ENCODE data around the gene PDCD2. TPM values are rescaled to one million over a fixed set of nuclear protein-coding genes. Genes with fewer than 3 reads are reported as not detected.

PDCD2 gene
- total RNA-seq, 4 donors from 2014 or later = 32.9 to 76.7 (median 54.2) TPM

DNA sequence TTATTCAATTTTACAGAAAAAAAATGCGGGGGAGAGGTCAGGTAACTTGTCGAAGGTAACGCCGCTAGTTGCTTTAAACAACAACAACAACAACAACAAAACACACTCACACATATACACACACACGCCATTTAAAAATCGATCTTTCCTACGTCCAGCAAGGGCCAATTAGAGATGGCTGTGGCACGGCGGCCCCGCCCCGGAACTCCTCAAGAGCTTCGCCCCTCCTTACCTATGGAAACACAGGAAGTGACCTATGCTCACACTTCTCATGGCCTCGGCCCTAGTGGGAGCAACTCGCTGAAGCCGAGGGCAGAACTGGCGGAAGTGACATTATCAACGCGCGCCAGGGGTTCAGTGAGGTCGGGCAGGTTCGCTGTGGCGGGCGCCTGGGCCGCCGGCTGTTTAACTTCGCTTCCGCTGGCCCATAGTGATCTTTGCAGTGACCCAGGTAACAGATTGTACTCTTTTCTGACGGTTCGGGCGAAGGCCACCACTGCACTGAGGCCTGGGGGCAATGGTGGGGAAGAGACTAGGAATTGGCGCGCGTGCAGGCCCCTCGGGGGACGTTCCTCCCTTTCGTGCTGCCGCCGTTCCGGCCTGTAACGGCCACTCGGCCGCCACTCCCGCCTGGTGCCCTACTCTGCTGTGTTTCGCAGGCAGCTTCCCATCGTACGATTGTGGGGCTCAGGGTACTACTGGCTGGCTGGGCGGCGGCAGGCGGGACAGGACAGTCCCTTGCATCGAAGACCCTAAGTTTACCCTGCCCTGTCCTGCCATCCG, 30.2 kb downstream of the PDCD2 start, which contains the start of gene TBP:
TSS of gene TBP (plus strand) at position 357 of the 783 bp plus-strand sequence. CDS start 2,661 bp downstream, outside the sequence.
- TF ChIP-seq, protein P1, sequence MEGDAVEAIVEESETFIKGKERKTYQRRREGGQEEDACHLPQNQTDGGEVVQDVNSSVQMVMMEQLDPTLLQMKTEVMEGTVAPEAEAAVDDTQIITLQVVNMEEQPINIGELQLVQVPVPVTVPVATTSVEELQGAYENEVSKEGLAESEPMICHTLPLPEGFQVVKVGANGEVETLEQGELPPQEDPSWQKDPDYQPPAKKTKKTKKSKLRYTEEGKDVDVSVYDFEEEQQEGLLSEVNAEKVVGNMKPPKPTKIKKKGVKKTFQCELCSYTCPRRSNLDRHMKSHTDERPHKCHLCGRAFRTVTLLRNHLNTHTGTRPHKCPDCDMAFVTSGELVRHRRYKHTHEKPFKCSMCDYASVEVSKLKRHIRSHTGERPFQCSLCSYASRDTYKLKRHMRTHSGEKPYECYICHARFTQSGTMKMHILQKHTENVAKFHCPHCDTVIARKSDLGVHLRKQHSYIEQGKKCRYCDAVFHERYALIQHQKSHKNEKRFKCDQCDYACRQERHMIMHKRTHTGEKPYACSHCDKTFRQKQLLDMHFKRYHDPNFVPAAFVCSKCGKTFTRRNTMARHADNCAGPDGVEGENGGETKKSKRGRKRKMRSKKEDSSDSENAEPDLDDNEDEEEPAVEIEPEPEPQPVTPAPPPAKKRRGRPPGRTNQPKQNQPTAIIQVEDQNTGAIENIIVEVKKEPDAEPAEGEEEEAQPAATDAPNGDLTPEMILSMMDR (IDR thresholded peaks at IDR 0.05; ENCODE audit: low read depth) = no peak

DNA sequence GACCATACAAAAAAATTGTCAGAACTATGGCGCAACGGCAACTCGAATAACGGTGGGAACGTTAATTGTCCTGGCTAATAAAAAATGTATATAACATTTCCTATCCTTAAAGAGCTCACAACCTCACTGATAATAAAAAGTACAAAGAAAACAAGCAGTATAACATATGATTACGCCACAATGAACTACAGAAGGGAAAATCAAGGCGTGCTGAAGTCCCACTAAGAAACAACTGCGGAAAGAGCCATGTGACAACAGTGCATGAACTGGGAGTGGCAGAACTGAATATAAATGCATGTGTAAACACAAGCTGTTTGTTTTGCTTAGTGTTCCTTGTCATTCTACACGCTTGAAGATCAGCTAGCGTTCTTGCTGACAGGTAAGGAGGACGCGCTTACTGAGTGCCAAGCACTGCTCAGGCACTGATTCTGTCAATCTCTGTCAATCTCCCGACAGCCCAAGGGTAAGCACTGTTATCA, 30.9 kb downstream of the PDCD2 start:
- TF ChIP-seq, protein P1 (IDR thresholded peaks at IDR 0.05; ENCODE audit: low read depth) = no peak

DNA sequence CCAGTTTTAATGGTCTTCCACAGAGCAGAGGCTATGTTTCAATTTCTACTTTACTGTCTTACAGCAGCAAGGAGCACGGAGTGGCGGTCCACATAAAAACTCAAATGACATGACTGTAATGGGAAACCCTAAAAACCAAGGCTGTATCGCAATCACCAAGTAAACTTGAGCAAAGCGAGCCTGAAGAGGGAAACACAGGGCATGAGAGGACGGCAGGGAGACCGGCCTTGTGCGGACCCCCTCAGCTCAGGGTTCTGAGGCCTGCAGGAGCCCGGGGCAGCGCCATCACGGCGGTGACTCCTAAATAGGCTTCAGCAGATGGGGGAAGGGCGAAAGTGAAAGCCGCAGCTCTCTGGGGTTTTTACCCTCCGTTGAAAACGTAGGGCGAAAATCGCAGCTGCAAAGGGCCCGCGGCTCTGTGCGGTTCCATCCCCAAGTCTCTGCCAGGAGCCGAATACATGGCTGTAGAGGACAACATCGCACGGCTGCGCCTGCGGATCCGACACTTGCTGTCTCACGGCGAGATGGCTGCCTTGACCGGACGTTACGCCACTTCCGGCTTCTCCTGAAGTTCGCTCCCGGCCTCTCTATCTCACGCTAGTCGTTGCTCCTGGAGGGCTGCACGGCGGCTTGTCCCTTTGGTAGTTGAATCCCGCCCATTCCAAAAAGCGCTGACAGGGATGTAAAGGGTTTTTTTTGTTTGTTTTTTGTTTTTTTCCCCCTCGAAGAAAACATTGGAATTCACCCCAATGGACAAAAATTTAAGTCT, 31.5 kb downstream of the PDCD2 start, which contains the start of gene PSMB1:
TSS of gene PSMB1 (minus strand) at position 543 of the 769 bp plus-strand sequence. CDS start at position 478, 65 bp downstream.
- TF ChIP-seq, protein P1 (IDR thresholded peaks at IDR 0.05; ENCODE audit: low read depth) = no peak

DNA sequence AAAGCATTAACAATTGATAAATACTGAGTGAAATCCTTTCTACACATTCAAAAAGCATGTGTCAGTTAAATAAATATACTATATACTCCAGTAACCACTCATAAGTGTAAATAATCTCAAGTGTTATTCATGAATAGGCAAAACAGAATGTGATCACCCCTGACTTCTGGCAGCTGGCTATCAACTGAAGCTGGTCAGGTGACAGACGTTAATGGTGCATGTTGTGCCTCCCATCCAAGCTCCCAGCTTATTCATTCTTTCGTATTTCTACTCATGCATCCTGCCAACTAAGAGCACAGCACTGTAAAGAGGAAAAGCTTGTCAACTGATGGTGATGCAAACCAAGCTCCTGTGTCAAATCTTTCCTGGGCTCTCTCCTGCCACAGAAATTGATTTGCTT, 39.0 kb downstream of the PDCD2 start:
- TF ChIP-seq, protein P1 (IDR thresholded peaks at IDR 0.05; ENCODE audit: low read depth) = no peak

DNA sequence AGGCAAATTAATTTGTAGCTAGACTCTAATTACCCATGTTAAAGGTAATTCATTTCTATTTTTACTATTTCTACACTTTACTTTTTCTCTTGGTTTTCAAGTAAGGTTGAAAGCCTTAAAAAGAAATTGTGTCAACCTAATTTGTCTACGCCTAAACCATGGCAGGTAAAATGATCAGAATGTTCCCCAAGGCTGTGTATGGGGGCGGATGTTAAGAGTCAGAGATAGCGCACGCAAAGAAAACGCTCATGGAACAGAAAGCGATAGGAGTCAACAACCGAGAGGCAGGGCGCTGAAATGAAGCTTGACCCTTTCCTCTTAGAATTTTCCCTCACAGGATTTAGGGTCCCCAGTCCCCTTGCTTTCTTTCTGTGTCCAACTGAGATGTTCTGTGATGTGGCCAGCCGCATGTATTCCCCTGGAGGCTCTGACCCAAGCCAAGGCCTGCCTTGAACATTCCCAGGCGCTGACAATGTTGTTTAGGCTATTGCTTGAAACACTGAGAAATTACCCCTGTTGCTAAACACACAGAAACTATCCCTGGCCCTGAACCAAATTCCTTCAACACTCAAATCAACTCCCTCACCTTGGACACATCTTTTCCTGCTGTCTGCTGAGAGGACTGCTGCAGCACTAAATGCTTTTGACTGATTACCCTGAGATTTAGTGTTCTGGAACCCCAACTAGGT, 42.3 kb downstream of the PDCD2 start:
- TF ChIP-seq, protein P1 (IDR thresholded peaks at IDR 0.05; ENCODE audit: low read depth) = no peak

DNA sequence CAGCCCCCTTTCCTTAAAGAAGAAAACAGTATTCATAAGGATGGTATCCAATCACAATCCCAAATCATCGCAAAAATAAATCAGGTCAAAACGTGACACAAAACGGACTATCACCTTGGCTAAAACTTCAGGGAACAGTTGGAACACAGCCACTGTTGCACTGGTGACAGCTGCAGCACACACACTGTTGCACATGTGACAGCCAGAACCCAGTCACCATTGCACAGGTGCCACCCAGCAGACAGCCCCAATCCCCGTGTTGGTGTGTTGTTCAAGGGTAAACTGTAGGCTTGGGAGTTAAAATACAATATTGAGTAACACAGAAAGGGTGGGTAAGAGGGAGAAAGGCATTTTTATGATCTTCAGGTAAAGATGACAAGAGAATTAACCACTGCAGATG, 47.1 kb downstream of the PDCD2 start:
- TF ChIP-seq, protein P1 (IDR thresholded peaks at IDR 0.05; ENCODE audit: low read depth) = no peak

Measured in subcutaneous adipose tissue (tissue), 4 donors.